Adrenal gland (tissue), 12 donors: ENCODE results near the gene PFDN6. TPM values are rescaled to one million over a fixed set of nuclear protein-coding genes. Genes with fewer than 3 reads are reported as not detected.

ENCODE experiments used
- DNase-seq, 7 donors: peaks; one replicate each; pipeline ENCODE4 v3.0.0-alpha.2; 2019 to 2020
- H3K27ac ChIP-seq, 5 donors: fragments of 200-600 bp; sonication (generic) in 4 of 5; 1 replicate in 3 of 5; 2 replicates in 2 of 5; pipeline versions ENCODE4 v1.5.1 to v1.8.0; 2016 to 2020; ENCODE audit warnings: mild to moderate bottlenecking in 1 of 5
- H3K27me3 ChIP-seq: fragments of 200-600 bp; 2 replicates; pipeline ENCODE4 v1.8.0; 2021
- H3K36me3 ChIP-seq, 2 donors: fragments of 200-600 bp; replicated peaks in 1 of 2; 1 replicate in 1 of 2; 2 replicates in 1 of 2; pipeline versions ENCODE4 v1.5.1 to v1.8.0; 2018 to 2022
- H3K4me1 ChIP-seq, 2 donors: fragments of 200-600 bp; replicated peaks in 1 of 2; 1 replicate in 1 of 2; 2 replicates in 1 of 2; pipeline versions ENCODE4 v1.5.1 to v1.8.0; 2018 to 2021
- H3K4me3 ChIP-seq, 4 donors: fragments of 200-600 bp; sonication (generic) in 3 of 4; one replicate each; pipeline ENCODE4 v1.5.1; 2016 to 2018
- H3K9me3 ChIP-seq, 3 donors: fragments of 200-600 bp; sonication (generic) in 1 of 3; replicated peaks in 1 of 3; 1 replicate in 2 of 3; 2 replicates in 1 of 3; pipeline versions ENCODE4 v1.5.1 to v1.8.0; 2016 to 2021
- CTCF ChIP-seq, 6 experiments: fragments of 450-650 bp in 4 of 6; fragments of 200-600 bp in 2 of 6; sonication (generic) in 1 of 6; IDR thresholded peaks; 1 replicate in 5 of 6; 2 replicates in 1 of 6; pipeline versions ENCODE4 v1.5.1 to v1.8.0; 2016 to 2021; ENCODE audit warnings: antibody characterized with exemption in 6 of 6, mild to moderate bottlenecking in 2 of 6, moderate library complexity in 1 of 6
- POLR2A ChIP-seq, 2 donors: fragments of 450-650 bp; IDR thresholded peaks; one replicate each; pipeline ENCODE4 v1.6.1; 2017; ENCODE audit warnings: antibody characterized with exemption in 2 of 2, mild to moderate bottlenecking in 2 of 2, moderate library complexity in 1 of 2
- WGBS, 4 donors: extraction: QIAGEN DNeasy Blood & Tissue Kit in 2 of 4; methylation state at CpG; one replicate each; pipeline versions ENCODE4 v1.1.5 to v1.1.7; 2013 to 2017; 5-methylcytosine and 5-hydroxymethylcytosine counted together
- intact Hi-C, 2 donors: fragments of 100-400 bp; cut with DNase I; formaldehyde crosslinking; loops; one replicate each; pipeline versions ENCODE4 v1.14.1 to v1.15.0; 2022 to 2023
- polyA plus RNA-seq, 3 donors: library from polyadenylated mRNA; stranded (reverse); fragments of 200-250 nt in 2 of 3; fragments of 350-450 nt in 1 of 3; fragmentation: Illumina TruSeq in 1 of 3; extraction: RNeasy Lipid Tissue Mini Kit (QIAGEN cat#74804) in 1 of 3; gene quantifications; one replicate each; pipeline ENCODE4 v1.2.3, GENCODE V29; 2013 to 2014
- total RNA-seq, 9 donors: library from RNA; depleted of rRNA in 4 of 9; stranded (reverse); fragments of >200 nt in 4 of 9; fragments of 120-200 nt in 1 of 9; fragmentation: NEBNext Ultra II Directional in 1 of 9; extraction: Animal tissue kit (Norgen Biotek cat#: 25700) in 1 of 9; gene quantifications; one replicate each; pipeline versions ENCODE4 v1.1.0 to v1.2.4, GENCODE V29; 2013 to 2023
- donor health status: healthy with polysubstance abuse.
- donor health status: Bipolar disorder and iron deficiency.
- donor health status: DM: yes; HTN: yes; CAD: no.
- donor health status: DM: no; HTN: no; CAD: no.
- donor health status: DM: no; HTN: no; CAD: no.
- donor health status: DM: yes; HTN: yes; CAD: no.

The PFDN6 gene
- total and polyA plus RNA-seq, 12 donors = 6.8 to 830 (median 67.6) TPM

- 0 to 1% (median 0%) methylated on average over 35 to 48 of the region's 48 CpGs for WGBS, 4 donors
- peaks cover 22 to 57% of the 10 kb centered on the region in 2 donors for H3K4me1 ChIP-seq
- intact Hi-C loops = no loop called here
These were observed 17.7 kb upstream of the PFDN6 start, which contains the start of the genes RPS18 and VPS52 for GRCh38 chr6:33271468-33272274. Gene RPS18 (plus strand): TSS chr6:33272075. CDS start chr6:33272120, 45 bp downstream. Gene VPS52 (minus strand): TSS chr6:33271876. CDS start chr6:33271675, 201 bp downstream.

GRCh38 chr6:33272275-33273128 is 16.9 kb upstream of the PFDN6 start:
- peak in 1 of 7 donors; percentile 24 for DNase-seq
- H3K36me3 ChIP-seq = peaks cover 0 to 53% of the 10 kb centered on the region in 2 donors
- H3K27ac ChIP-seq = peak overlapping the region in 4 of 5 donors; percentile 90 to 98 (median 93)
- 9 to 18% (median 14%) methylated on average over 14 to 22 of the region's 22 CpGs for WGBS, 4 donors
- H3K27me3 ChIP-seq = no peaks in the 10 kb centered on the region
- peak overlapping the region; percentile 15 to 94 (median 74) for H3K4me3 ChIP-seq
- no peak for TF ChIP-seq CTCF (IDR thresholded peaks at IDR 0.05)
- no peak for TF ChIP-seq POLR2A (IDR thresholded peaks at IDR 0.05)
- peaks cover 22 to 61% of the 10 kb centered on the region in 2 donors for H3K4me1 ChIP-seq
- H3K9me3 ChIP-seq = no peaks in the 10 kb centered on the region
- intact Hi-C loops = no loop called here

More at GRCh38 chr6:33271468-33272274, 17.7 kb upstream of the PFDN6 start, which contains the start of the genes RPS18 and VPS52:
- no peaks in the 10 kb centered on the region for H3K9me3 ChIP-seq
- H3K27me3 ChIP-seq = no peaks in the 10 kb centered on the region
- TF ChIP-seq POLR2A (IDR thresholded peaks at IDR 0.05) (peak; percentile 83 to 95), CTCF (IDR thresholded peaks at IDR 0.05) (no peak)
- peak within 1 kb of the TSS; percentile 75 to 98 (median 92) for H3K27ac ChIP-seq
- peak within 1 kb of the TSS; percentile 59 to 94 (median 85) for H3K4me3 ChIP-seq
- H3K36me3 ChIP-seq = peaks cover 0 to 61% of the 10 kb centered on the region in 2 donors
- peak; percentile 93 to 99 (median 97) for DNase-seq

- no peaks in the 10 kb centered on the region for H3K27me3 ChIP-seq
These were observed 16.1 kb upstream of the PFDN6 start for GRCh38 chr6:33273129-33273923.

More at GRCh38 chr6:33273129-33273923, 16.1 kb upstream of the PFDN6 start:
- TF ChIP-seq POLR2A (IDR thresholded peaks at IDR 0.05) (no peak), CTCF (IDR thresholded peaks at IDR 0.05) (no peak)
- Histone ChIP-seq H3K4me3 (peak overlapping the region in 2 of 4 donors; percentile 89 to 94), H3K27ac (peak overlapping the region in 1 of 5 donors; percentile 98), H3K36me3 (peaks cover 0 to 44% of the 10 kb centered on the region in 2 donors), H3K9me3 (no peaks in the 10 kb centered on the region), H3K4me1 (peaks cover 22 to 65% of the 10 kb centered on the region in 2 donors)
- 58 to 69% (median 65%) methylated on average over 11 of the region's 11 CpGs for WGBS, 4 donors
- DNase-seq = no peak
- intact Hi-C loops = no loop called here
